NAMALWA (cell line): ENCODE data around the gene FBN3.
A peak's percentile ranks its signal among the peaks of the same experiment; 100 is the strongest.
"Not testable (repeated sequence)": the region's sequence is repeated elsewhere in the genome, so short reads cannot be mapped to it uniquely, and the experiment has no call there.

Source experiments
- DNase-seq: peaks from one replicate; pipeline ENCODE4 v3.0.0-alpha.2; 2015; ENCODE audit warnings: low spot score

The FBN3 gene

DNA sequence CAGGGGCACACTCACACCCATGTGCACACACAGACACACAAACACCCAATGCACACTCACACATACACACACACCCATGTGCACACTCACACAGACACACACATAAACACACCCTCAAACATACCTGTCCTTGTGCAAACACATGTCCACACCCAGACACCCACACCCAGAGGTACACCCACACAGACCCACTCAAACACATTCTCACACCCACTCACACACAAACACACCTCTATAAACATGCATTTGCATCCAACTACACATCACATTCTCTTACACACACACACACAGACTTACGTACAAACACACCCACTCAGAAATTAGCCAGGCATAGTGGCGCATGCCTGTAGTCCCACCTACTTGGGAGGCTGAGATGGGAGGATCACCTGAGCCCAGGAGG lies 31.4 kb downstream of the FBN3 start:
- DNase-seq, result no peak

DNA sequence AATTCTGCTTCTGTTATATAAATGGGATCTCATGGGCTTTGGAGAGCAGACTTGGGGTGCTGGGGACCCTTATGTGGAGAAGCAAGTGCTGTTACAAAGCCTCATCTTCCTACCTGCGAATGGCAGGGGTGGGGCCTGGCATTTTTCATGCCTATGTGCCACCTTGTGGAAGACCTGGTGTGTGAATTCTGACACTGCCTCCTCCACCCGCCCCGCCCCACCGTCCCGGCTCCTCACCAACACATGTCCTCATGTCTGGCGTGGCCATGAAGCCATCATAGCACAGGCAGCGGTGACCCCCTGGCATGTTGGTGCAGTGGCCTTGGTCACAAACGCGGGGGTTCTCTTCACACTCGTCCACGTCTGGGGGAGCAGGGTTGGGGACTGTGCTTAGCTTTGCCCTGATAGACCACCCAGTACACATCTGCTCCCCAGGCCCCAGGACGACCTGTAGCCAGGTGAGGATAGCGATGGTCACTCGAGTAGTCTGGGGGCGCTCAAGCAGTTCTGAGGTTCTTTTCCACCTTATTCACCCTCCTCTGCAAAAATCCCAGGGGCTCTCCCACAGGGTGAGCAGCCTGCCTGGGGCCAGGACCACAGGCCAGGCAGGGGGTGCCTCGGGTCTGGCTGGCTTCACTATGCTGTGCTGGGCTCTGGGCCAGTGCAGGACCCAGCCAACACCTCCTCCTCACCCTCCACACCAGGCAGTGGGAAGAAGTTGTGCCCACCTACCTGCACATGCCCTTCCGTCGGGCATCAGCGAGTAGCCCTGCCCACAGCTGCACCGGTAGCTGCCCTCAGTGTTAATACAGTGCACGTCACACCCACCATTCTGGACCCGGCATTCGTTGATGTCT lies 32.7 kb downstream of the FBN3 start:
- DNase-seq, result no peak

DNA sequence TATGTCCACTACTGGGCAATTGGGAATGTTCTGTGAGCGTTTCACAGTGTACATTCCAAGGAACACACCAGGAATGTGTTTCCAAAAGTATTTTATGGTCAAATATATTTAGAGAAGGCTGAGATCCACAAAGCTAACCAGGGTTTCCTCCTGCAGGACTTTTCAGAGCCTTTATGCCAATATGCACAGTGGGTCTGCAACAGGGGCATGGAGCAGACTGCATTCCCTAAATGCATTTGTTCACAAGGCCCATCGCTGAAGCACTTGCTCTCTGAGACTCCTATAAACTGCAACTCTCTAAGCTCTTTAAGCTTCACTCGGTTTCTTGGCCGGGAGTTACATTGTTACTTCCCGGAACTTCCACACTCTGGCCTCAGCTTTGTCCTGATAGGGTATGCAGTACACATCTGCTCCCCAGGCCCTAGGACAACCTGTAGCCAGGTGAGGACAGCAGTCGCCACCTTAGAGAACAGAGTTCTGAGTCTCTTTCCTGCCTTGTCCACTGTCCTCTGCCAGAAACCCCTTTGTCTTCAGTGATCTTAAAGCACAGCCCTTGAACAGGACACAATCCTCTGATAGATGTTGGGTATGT lies 33.5 kb downstream of the FBN3 start:
- DNase-seq, result no peak

DNA sequence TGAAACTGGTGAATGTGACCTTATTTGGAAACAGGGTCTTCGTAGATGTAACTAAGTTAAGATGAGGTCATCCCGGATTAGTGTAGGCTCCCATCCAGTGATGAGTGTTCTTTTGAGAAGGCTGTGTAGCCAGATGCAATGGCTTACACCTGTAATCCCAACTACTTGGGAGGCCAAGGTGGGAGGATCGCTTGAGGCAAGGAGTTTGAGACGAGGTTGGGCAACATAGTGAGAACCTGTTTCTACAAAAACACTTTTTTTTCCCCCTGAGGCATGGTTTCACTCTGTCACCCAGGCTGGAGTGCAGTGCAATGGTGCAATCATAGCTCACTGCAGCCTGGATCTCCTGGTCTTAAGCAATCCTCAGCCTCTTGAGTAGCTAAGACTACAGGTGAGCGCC lies 36.4 kb downstream of the FBN3 start:
- DNase-seq, result no peak

DNA sequence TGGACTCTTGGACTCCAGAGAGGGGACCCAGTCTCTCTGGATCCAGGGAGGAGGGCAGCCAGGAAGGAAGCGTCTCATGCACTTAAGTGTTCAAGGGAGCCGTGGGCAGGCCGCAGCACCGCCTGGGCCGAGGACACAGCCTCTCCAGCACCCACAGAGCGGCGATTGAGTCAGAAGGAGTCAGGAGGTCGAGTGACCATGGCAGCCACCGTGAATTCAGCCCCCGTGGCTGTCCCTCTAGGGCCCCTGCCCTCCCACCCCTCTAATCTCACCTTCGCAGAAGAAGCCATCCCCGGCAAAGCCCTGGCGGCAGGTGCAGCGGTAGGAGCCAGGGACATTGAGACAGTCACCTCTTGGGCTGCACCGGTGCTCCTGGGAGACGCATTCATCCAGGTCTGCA lies 38.0 kb downstream of the FBN3 start:
- no peak for DNase-seq

DNA sequence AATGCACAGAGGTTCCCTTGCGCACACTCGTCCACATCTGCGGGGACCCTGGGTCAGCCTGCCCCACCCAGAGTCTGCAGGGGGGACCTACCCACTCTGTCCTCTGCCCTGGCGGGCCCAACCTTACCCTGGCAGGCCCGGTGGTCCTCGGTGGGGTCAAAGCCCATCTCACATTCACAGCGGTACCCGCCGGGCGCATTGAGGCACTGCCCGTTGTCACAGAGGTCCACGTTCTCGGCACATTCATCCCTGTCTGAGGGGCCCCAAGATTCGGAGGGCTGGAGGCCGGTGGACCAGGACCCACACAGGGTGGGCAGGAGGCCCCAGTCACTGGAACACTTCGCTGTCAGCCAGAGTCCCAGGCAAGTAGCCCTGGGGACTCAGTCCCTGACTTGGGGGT lies 38.5 kb downstream of the FBN3 start:
- no peak for DNase-seq

DNA sequence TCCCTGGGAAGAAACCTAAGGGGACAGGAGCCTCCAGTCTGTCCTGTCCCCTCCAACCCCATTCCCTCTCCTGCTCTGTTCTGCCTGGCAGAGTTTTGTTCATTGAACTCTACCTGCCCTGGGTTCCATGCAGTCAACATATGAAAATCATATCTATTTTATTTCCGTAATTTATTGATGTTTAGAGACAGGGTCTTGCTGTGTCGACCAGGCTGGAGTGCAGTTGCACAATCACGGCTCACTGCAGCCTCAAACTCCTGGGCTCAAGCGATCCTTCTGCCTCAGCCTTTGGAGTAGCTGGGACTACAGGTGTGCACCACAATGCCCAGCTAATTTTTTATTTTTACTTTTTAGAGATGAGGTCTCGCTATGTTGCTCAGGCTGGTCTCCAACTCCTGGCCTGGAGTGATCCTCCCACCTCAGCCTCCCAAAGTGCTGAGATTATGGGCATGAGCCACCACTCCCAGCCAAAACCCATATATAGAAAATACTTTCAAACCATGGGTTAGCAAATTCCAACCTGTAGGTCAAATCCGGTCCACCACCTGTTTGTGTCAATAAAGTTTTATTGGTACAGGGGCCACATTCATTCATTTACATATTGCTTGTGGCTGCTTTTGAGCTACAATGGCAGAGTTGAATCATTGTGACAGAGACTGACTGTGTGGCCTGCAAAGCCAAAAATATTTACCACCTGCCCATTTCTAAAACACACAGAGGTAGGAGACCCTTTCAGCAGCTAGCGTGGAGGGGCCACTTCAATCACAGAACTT lies 39.3 kb downstream of the FBN3 start:
- DNase-seq, result no peak

DNA sequence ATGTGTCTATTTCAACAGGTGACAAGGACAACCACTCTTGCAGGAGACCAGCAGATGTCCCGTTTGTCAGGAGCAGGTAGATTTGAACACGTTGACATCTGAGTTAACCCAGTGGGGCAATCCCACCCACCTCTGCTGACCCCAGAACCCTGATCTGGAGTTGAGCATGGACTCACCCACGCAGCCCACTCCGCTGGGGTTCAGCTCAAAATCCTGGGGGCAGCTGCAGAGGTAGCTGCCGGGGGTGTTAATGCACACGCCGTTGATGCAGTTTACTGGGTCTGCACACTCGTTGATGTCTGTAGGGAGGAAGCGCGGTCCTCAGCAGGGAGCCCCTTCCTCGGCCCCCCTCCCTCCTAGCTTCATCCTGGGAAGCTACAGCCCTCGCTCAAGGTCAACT lies 39.9 kb downstream of the FBN3 start:
- no peak for DNase-seq

DNA sequence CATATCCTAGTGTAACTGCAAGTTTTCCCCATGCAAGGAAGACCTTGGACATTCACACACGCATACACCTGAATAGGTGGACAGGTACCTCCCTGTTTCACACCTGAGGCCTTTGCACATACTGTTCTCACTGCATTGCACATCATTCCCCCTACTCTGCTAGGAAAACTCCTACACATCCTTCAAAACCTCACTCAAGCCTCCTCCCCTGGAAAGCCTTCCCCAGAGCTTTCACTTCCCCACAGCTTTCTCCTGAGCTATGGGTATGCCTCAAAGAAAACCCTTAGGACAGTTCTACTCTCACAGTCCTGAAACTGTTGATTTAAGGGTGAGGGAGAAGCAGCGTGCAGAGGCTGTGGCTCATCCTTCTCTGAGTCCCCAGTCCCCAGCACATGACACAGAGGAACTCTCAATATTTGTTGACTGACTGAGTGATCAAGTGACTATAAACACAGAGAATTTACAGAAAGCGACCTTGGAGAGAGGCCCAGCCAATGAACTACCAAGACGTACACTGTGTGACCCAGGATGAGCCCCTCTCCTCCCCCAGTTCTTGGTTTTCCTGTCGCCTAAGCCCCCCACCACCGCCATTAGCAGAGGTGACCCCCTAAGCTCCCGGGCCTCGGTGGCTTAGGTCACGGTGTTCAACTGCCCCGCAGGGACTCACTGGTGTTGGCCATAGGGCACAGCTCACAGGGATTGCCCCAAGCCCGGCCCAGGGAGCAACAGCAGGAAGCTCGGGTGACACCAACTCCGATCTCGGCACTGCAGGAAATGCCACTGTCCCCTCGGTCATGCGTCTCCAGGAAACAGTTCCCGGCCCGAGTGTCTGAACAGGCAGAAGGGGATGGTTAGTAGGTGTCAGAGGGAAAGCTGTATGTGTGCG lies 40.6 kb downstream of the FBN3 start:
- no peak for DNase-seq

DNA sequence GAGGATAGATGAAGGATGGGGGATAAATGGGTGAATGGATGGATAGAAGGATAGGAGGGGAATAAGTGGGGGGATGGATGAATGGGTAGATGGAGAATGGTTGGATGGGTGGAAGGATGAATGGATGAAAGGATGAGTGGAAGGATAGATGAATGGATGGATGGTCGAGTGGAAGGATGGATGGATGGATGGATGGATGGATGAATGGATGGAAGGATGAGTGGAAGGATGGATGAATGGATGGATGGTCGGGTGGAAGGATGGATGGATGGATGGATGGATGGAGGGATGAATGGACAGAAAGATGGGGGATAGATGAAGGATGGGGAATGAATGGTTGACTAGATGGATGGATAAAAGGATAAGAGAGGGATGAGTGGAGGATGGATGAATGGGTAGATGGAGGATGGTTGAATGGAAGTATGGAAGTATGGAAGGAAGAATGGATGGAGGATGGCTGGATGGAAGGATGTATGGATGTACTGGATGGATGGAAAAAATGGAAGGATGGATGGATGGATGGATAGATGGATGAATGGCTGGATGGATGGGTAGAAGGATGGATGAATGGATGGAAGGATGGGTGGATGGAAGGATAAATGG lies 42.0 kb downstream of the FBN3 start:
- DNase-seq, result no peak

DNA sequence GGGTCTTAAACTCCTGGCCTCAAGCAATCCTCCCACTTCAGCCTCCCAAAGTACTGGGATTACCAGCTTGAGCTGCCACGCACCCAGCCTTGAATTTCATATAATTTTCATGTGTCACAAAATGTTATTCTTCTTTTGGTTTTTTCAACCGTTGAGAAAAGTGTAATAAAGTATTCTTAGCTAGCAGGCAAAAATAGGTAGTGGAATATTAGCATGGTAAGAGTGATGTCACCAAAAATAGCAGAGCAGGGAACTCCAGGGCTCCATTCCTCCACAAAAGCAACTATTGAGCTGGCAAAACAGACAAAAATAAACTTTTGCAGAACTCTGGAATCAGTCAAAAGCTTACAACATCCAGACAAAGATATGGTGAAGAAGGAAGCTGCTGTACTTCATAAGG lies 43.9 kb downstream of the FBN3 start:
- DNase-seq, result no peak

DNA sequence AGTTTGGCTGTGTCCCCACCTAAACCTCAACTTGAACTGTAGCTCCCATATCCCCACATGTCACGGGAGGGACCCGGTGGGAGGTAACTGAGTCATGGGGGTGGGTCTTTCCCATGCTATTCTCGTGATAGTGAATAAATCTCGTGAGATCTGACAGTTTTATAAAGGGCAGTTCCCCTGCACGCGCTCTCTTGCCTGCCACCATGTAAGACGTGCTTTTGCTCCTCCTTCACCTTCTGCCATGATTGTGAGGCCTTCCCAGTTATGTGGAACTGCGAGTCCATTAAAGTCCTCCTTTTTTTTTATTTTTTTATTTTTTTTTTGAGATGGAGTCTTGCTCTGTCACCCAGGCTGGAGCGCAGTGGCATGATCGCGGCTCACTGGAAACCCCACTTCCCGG lies 47.5 kb downstream of the FBN3 start:
- DNase-seq, result not testable (repeated sequence)

DNA sequence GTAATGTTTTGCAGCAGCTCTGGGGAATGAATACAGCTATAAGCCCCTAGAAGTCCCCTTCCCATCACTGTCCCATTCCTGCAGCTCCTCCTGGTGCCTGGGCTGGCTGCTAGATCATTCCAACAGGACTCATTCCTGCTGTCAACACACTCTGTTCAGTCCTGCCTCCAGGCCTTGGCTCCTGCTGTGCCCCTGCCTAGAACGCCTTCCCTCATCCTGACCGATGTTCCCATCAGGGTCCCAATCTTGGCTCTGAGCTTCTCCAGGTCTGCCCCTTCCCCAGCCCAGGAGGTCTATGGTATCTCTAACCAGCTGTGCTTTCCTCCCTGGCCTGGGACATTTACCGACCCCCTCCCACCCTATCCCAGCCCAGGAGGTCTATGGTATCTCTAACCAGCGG lies 48.1 kb downstream of the FBN3 start:
- DNase-seq, result no peak

DNA sequence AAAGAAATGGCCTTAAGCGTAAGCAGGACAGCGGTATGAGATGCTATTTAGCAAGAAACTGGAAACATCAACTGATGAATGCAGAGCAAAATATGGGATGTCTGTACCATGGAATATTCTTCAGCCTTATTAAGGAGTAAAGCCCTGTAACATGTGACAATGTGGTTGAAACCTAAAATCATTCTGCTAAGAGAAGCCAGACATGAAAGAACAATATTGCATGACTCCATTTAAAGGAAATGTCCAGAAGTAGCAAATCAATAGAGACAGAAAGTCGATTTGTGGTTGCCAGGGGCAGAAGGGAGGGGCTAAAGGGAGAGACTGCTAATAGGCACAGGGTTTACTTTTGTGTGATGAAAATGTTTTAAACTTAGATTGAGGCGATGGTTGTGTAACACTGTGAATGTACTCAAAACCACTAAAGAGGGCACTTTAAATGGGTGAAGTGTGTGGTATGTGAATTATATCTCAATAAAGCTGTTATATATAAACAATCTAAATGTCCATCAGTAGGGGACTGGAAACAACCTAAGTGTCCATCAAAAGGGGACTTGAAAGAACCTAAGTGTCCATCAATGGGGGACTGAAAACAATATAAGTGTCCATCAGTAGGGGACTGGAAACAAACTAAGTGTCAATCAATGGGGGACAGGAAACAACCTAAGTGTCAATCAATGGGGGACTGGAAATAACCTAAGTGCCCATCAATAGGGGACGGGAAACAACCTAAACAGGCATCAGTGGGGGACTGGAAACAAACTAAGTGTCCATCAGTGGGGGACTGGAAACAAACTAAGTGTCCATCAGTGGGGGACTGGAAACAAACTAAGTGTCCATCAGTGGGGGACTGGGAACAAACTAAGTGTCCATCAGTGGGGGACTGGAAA lies 51.5 kb downstream of the FBN3 start:
- no peak for DNase-seq

DNA sequence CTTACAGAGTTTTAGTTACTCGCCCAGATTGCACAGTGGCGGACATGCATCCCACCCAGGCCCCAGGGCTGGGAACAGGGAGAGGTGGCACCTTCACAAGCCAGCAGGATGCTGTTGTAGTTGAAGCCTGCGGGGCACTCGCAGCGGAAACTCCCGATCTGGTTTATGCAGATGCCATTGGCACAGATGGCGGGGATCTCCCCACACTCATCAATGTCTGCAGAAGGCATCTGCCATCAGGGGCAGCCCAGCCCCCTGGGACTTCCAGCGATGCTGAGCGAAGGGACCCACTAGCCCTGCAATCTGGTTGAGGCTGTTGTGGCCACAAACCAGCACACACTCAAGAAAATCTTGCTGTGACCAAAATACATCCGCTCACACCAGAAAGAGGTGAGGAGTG lies 52.2 kb downstream of the FBN3 start:
- DNase-seq, result no peak

DNA sequence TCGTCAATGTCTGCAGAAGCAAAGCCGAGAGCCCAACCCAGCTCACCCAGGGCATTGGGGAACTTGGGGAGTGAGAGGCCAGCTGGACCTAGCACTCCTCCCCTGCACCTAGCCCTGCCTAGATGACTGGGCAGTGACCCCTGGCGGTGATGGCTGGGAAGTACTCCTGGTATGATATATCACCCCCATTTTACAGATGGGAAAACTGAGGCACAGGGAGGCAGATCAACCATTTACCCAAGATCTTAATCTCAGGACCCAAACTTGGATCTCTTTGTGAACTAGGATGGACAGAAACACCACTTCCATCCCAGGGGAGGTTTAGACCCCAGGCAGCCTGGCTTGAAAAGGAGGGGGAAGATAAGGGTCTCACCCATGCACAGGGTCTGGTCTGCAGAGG lies 53.3 kb downstream of the FBN3 start:
- DNase-seq, result peak; percentile 49

DNA sequence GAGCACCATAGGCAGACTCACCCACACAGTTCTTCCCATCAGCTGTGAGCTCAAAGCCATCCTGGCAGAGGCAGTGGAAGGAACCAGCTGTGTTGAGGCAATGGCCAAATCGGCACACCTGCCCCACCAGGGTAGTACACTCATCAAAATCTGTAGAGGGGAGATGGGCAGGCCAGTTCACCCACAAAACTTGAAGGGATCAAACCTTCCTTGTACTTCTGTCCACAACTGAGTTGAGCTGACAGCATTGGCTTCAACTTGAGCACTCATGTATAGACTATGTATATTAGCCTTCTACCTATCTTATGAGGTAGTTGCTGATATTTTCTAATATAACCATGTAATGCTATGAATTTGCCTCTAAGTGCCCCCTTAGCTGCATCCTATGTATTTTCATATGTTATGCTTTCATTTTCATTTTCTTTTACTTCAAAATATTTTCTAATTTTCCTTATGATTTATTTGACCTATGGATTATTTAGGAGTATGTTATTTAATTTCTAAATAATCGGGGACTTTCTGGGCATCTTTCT lies 54.0 kb downstream of the FBN3 start:
- DNase-seq, result no peak

DNA sequence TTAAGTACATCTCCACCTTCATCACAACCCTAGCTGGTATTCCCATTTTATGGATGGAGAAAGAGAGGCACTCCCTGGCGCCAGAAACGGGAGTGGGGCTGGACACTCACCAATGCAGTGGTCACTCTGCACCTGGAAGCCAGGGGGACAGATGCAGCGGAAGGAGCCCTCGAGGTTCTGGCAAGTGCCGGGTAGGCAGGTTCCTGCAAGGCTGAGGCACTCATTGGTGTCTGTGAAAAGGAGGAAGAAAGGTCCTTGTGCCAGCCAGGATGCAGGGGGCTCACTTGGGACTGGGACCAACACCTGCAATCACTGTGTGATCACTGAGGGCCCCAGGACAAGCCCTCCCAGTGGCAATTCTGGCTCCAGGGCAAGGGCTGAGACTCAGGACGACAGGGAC lies 55.1 kb downstream of the FBN3 start:
- no peak for DNase-seq

DNA sequence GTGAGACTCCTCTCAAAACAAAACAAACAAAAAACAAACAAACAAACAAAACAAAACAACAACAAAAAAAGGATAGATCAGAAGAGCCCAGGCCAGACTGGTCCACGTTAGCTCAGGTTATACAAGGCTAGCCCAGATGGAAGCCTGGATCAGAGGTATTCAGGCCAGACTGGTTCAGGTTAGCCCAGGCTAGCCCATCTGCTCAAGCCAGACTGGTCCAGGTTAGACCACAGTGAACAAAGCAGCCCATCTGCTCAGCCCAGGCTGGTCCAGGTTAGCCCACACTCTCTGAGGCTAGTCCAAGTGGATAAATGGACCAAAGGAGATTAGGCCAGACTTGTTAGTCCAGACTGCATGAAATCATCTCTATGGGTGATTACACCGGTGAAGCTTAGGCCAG lies 55.7 kb downstream of the FBN3 start:
- DNase-seq, result no peak

DNA sequence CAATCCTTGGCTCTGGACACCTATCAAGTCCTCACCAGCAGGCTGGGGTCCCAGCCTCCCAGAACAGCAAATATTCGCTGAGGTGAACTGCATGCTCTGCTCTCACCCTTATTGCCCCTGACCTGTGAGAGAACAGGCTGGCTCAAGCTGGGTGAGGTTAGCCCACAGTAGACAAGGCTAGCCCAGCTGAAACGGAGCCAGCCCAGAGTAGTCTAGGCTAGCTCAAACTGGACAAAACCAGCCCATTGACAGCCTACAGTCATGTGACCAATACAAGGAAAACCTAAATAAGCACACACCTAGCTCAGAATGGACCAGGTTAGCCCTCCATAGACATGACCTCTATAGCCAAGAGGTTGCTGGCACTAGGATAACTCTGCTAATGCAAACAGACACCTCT lies 58.4 kb downstream of the FBN3 start:
- no peak for DNase-seq
